HG03460 (cell line): ENCODE measurements around the gene EFEMP1.

Source experiments
- ATAC-seq: cut with Tn5 transposase; IDR thresholded peaks from one replicate; pipeline ENCODE4 v1.9.1; 2021; ENCODE audit not compliant: unreplicated experiment

The EFEMP1 gene

GRCh38 chr2:55934337-55934736 is 10.8 kb upstream of the EFEMP1 start:
- ATAC-seq, result no peak

DNA sequence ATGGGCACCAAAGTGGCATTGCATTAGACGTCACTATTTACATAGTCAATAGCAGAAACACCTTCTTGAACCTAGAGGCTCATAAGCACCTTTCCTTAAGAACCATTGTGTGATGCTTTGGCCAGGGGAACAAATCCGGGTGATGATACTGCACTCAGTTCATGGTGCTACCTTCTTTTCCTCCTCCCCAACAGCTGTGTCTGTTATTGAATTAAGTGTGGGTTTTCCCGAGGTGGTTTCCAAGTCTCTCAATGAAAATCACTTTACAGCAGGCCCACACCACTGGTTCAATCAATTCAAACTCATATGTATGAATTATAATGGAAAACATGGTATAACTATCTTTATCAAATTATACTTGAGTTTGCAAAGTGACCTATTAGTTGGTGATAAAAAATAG is 9.3 kb upstream of the EFEMP1 start:
- no peak for ATAC-seq

GRCh38 chr2:55931281-55931680 is 7.7 kb upstream of the EFEMP1 start:
- ATAC-seq, result no peak

GRCh38 chr2:55929476-55929875 is 5.9 kb upstream of the EFEMP1 start:
- no peak for ATAC-seq

GRCh38 chr2:55926974-55927373 is 3.4 kb upstream of the EFEMP1 start:
- no peak for ATAC-seq

GRCh38 chr2:55926246-55926645 is 2.7 kb upstream of the EFEMP1 start:
- ATAC-seq, result no peak

- no peak for ATAC-seq
Observed at GRCh38 chr2:55923982-55924321, 370 bp upstream of the EFEMP1 start.

- ATAC-seq, result no peak
Observed at GRCh38 chr2:55922291-55922907, 1.2 kb downstream of the EFEMP1 start.

GRCh38 chr2:55919574-55919973 is 4.0 kb downstream of the EFEMP1 start:
- no peak for ATAC-seq

DNA sequence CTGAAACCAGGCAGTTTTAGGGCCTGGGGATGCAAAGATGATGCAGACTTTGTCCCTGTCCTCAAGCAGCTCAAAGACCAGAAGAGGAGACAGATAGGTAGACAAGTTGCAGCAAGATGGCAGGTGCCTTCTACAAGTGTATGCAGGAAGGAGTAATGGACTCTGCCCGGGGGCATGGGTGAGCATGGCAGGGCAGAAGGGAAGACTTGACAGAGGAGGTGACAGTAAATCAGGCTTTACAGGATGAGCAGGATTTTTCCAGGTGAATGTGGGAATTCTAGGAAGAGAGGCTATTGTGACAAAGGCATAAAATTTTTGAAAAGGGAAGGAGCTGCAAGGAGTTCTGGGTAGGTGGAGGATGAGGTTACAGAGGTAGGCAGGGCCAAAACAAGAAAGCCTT is 4.7 kb downstream of the EFEMP1 start:
- no peak for ATAC-seq

DNA sequence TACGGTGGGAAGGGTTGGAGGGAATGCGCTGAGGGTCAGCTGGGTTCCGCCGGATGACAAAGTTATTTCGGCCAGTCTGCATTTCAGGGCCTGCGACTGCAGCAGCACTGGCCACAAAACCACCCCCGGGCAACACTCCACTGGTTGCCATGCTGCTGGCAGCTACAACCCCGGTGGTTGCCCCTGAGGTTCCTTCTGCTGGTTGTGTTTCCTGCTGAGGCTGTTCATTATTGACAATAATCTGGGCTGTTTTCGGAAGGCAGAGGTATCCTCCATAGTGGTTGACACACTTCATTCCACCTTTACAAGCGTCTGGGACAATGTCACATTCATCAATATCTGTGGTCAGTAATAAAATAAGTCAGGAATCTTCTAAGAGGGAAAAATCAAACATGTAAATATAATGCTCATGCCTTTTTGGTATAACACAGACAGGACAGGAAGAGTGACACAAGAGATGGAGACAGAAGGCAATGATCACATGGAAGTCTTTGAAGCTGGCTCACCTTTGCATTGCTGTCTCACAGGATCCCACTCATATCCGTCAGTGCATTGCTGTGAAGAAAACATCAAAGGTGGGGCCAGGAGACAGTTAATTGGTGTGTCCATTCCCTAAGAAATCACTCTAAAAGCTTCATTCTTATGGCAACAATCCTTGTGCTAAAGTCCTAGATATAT is 5.7 kb downstream of the EFEMP1 start:
- ATAC-seq, result no peak

DNA sequence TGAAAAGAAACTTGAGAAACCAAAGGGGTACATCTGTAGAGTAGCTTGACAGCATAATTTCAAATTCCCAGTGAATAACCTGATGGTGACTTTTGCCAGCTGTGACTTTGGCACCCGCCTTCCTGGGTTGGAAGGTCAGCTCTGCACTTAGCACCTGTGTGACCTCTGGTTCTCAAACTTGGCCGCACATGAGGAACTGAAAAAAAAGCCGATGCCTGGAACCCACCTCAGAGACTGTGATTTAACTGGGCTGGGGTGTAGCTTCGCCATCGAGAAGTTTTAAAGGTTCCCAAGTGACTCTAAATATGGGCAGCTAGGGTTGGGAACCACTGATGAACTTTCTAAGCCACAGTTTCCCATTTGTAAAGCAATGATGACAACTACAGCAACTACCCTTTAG is 6.5 kb downstream of the EFEMP1 start:
- no peak for ATAC-seq

DNA sequence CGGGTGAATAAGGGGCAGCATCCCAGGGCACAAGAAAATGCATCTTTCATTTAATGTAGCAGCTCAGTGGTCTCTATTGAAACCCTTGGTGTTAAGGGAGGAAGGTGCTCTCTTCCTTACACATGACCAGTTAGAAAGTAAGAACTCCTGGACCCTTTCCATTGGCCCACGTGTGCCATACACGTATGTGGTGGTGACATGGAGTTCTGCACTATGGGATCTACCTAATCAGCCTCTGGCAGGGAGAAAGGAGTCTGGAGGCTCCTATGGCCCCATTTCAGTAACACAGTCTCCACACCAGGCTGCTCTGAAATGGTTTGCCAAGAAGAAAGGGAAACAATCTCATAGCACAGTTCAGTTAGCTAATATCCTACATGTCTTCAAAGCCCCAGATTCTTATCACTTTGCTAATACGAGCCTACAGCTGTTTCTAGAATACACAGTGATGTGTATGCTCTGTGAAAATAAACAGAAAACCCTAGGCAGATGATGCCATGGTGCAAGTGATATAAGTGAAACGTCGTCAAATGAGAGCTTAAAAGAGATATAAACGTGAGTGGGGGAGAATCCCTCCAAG is 7.0 kb downstream of the EFEMP1 start:
- no peak for ATAC-seq

DNA sequence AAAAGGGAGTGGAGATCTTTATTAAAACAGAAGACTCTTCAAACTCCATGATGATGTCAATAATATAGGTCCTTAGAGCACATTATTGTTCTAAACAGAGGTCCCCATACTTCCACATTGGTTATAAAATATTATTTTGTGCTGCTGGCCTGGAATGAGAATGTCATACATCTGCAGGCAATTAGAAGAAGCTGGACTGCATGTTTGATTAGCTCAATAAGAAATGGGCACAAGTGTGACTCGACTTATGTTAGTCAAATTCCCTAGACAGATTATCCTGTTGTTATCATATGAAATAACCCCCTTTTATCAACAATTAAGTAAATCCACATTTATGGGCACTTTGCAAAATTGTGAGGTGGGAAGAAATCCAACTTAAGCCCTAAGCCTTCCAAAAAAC is 8.8 kb downstream of the EFEMP1 start:
- no peak for ATAC-seq

- no peak for ATAC-seq
Observed at GRCh38 chr2:55912926-55913325, 10.7 kb downstream of the EFEMP1 start.

GRCh38 chr2:55910077-55910476 is 13.5 kb downstream of the EFEMP1 start:
- no peak for ATAC-seq

GRCh38 chr2:55907686-55908085 is 15.9 kb downstream of the EFEMP1 start:
- ATAC-seq, result no peak

DNA sequence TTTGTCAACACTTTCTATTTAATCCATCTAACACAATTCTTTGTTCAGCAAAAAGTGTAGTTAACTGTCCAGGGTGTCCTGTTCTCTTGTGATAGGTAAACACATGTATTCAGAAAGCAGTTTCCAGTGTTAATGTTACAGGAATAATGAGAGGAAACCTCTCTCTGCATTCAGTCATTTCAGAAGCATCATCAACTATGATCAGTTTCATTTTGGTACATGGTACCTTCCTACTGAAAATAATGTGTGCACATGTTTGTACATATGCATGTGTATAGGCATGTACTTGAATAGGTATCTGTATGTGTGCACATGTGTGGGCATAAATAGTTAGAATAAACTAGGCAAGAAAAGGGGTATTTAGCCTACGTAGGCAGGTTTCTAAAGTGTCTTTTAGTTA is 16.6 kb downstream of the EFEMP1 start:
- no peak for ATAC-seq

DNA sequence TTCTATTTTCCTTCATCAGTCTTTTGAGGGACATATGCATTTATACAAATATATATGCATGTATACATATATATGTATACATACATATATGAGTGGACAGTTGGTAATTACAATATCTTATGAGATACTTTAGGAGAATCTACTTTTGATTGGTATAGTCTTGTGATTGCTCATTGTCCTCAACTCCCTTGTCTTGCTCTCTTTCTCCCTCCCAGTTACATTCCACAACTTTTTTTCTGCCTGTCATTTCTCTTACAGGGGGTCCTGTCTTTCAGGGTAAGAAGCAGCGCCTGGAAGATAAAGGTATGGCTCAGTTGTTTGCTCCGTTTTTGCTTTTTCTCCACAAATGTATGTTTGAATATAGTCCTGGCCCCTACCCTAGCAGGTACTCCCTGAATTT is 19.9 kb downstream of the EFEMP1 start:
- ATAC-seq, result no peak

GRCh38 chr2:55902971-55903370 is 20.6 kb downstream of the EFEMP1 start:
- ATAC-seq, result no peak

DNA sequence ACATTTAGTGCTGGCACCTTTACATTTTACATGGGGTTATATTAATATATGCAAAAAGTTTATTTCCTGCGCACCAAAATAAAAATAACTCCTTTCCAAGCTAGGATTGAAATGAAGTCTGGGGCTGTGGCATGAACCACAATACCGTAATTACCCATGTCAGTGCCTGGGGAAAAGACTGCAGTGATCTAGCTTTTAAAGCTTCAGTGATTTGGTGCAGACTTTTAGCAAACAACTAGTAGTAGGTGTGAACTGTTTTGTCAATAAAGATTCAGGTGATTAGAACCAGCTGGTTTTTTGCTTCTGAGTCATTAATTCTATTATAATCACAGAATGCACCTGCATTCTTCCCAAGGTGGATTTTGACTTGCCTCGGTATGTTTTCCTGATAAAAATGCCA is 21.2 kb downstream of the EFEMP1 start:
- no peak for ATAC-seq

DNA sequence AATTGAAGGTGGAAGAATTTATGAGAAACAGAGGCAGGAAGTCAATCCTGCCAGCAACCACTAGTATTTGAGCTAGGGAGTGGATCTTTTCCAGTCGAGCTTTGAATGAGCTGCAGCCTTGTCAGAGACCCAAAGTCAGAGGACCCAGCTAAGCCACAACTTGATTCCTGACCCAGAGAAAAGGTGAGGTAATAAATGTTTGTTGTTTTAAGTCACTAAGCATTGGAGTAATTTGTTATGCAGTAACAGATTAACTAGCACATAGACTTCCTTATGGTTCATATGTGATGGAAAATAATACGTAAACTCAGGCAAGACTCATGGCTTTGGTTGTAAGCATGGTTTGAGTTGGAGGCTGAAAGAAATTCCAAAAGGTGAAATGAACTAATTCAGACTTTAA is 21.6 kb downstream of the EFEMP1 start:
- no peak for ATAC-seq

DNA sequence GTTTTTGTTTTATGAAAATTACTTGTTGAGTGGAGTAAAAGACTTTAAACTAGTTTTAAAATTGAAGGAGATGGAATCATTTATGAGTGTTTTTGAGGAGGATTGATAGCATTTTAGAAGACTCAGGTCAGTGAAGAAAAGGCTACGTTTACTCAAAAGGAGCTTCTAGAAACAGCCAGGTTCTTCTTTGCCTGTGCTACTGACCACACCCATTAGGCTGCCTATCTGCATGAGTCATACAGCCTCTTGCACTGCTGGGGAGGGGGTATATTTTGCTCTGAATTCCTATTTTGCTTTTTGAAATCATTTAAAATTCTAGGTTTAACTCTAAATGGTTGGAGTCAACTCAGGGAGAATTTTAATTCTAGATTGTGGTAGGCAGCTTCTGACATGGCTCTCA is 22.3 kb downstream of the EFEMP1 start:
- ATAC-seq, result no peak
